ENCODE results near the gene ELOVL5.

The ELOVL5 gene

DNA sequence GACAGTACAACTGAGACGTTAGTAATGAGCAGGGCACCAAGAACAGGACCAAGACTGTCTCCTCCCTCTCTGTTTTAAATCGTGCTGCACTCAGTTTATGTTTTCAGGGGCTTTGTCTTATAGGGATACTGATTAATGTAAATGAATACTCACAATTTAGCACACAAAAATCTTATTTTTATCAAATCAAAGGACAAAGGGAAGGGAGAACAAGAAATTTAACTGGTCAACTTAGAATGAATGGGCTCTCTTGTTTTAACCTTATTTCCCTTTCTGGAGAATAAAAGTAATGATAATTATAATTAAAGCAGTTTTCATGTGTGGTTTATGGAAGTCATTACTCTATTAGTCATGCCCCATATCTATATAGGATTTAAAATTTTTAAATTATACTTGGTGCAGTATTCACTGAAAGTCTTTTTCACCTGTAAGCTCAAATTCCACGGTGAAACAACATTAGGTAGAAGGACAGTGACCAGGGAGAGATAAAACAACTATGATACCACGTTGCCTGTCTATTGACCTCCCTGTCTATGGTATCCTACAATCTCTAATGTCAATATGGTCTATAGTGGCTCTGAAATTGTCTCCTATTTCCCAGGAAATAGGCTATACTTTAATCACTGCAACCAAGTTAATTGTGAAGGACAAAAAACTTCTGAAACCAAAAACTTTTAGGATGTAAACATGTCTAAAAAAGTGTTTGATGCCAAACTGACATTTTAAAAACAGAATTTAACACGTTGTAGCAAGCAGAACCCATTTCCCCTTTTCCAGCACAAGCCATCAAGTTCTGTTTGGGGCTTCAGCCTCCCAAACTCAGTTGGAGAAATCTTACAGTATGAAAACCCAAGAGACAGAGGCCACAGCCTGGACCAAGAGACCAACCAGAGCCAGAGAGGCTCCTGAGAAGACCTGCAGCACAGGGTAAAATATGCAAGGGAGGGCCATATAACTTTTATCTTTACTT lies 15.0 kb downstream of the ELOVL5 start:
- TF ChIP-seq, protein P1, sequence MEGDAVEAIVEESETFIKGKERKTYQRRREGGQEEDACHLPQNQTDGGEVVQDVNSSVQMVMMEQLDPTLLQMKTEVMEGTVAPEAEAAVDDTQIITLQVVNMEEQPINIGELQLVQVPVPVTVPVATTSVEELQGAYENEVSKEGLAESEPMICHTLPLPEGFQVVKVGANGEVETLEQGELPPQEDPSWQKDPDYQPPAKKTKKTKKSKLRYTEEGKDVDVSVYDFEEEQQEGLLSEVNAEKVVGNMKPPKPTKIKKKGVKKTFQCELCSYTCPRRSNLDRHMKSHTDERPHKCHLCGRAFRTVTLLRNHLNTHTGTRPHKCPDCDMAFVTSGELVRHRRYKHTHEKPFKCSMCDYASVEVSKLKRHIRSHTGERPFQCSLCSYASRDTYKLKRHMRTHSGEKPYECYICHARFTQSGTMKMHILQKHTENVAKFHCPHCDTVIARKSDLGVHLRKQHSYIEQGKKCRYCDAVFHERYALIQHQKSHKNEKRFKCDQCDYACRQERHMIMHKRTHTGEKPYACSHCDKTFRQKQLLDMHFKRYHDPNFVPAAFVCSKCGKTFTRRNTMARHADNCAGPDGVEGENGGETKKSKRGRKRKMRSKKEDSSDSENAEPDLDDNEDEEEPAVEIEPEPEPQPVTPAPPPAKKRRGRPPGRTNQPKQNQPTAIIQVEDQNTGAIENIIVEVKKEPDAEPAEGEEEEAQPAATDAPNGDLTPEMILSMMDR (conservative IDR thresholded peaks at IDR 0.05; ENCODE audit: low read depth, low read length): no peak
- Histone ChIP-seq H3K4me2 (no peak overlapping the region), H3K9ac (no peak overlapping the region), H3K4me1 (ENCODE audit: low read depth, poor library complexity, severe bottlenecking) (peaks cover 6% of the 10 kb centered on the region), H3K79me2 (ENCODE audit: insufficient read depth, low read depth) (peaks cover 78% of the 10 kb centered on the region), H3K4me3 (IDR thresholded peaks at IDR 0.05; ENCODE audit: insufficient read depth, low read depth, low read length) (no peak overlapping the region), H3K36me3 (ENCODE audit: insufficient read depth) (no peaks in the 10 kb centered on the region), H3K27ac (no peak overlapping the region), H3K27me3 (ENCODE audit: insufficient read depth, low read depth) (no peaks in the 10 kb centered on the region), H2AFZ (ENCODE audit: low read depth) (no peak overlapping the region), H4K20me1 (ENCODE audit: insufficient read depth) (peaks cover 6% of the 10 kb centered on the region; the same call in 1 of the 2 replicates)

DNA sequence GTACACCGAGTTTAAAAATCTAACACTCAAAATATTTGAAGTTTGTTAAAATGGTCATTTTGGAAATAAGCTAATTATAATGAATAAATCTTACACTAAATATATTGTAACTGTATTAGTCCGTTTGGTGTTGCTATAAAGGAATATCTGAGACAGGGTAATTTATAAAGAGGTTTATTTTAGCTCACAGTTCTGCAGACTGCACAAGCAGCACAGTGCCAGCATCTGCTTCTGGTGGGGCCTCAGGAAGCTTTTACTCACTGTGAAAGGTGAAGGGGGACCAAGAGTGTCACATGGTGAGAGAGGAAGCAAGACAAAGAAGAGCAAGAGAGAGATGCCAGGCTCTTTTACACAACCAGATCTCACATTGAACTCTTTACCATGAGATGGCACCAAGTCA lies 17.1 kb downstream of the ELOVL5 start:
- Histone ChIP-seq H3K27me3 (ENCODE audit: insufficient read depth, low read depth) (no peaks in the 10 kb centered on the region), H3K4me2 (no peak overlapping the region), H3K27ac (no peak overlapping the region), H3K9ac (no peak overlapping the region), H3K4me1 (ENCODE audit: low read depth, poor library complexity, severe bottlenecking) (peaks cover 1% of the 10 kb centered on the region), H3K4me3 (IDR thresholded peaks at IDR 0.05; ENCODE audit: insufficient read depth, low read depth, low read length) (no peak overlapping the region), H3K79me2 (ENCODE audit: insufficient read depth, low read depth) (peaks cover 73% of the 10 kb centered on the region), H2AFZ (ENCODE audit: low read depth) (no peak overlapping the region), H3K36me3 (ENCODE audit: insufficient read depth) (no peaks in the 10 kb centered on the region), H4K20me1 (ENCODE audit: insufficient read depth) (peaks cover 6% of the 10 kb centered on the region; the same call in 1 of the 2 replicates)
- TF ChIP-seq, protein P1 (conservative IDR thresholded peaks at IDR 0.05; ENCODE audit: low read depth, low read length): no peak

DNA sequence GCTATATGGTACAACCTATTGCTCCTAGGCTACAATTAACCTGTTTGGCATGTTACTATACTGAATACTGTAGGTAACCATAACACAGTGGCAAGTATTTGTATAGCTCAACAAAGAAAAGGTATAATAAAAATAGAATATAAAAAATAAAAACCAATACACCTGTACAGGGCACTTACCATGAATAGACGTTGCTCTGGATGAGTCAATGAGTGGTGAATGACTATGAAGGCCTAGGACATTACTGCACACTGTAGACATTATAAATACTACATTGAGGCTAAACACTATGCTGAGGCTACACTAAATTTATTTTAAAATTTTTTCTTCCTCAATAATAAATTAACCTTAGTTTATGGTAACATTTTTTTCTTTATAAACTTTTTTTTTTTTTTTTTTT lies 18.6 kb downstream of the ELOVL5 start:
- Histone ChIP-seq H3K9ac (no peak overlapping the region), H2AFZ (ENCODE audit: low read depth) (no peak overlapping the region), H3K4me2 (no peak overlapping the region), H3K4me3 (IDR thresholded peaks at IDR 0.05; ENCODE audit: insufficient read depth, low read depth, low read length) (no peak overlapping the region), H3K27ac (no peak overlapping the region), H3K36me3 (ENCODE audit: insufficient read depth) (no peaks in the 10 kb centered on the region), H3K4me1 (ENCODE audit: low read depth, poor library complexity, severe bottlenecking) (no peaks in the 10 kb centered on the region), H4K20me1 (ENCODE audit: insufficient read depth) (peaks cover 6% of the 10 kb centered on the region; the same call in 1 of the 2 replicates), H3K79me2 (ENCODE audit: insufficient read depth, low read depth) (peaks cover 66% of the 10 kb centered on the region), H3K27me3 (ENCODE audit: insufficient read depth, low read depth) (no peaks in the 10 kb centered on the region)
- TF ChIP-seq, protein P1 (conservative IDR thresholded peaks at IDR 0.05; ENCODE audit: low read depth, low read length): no peak

DNA sequence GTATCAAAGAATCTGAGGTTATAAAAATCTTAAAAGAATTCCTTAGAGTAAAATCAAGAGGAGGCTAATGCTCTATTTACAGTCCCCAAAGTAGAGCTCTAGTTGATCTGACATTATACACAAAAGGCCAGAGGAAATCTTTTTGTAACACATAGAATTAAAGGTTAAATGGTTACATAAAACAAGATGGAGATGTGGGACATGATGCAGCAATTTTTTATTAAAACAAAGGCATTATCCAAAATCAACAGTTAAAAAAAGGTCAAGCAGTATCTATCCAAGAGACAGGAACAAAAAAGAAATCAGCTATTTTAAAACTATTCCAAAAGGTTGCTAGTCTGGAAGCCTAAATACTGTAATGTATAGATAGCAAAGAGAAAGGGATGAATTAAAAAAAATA lies 20.4 kb downstream of the ELOVL5 start:
- Histone ChIP-seq H3K79me2 (ENCODE audit: insufficient read depth, low read depth) (peaks cover 66% of the 10 kb centered on the region), H4K20me1 (ENCODE audit: insufficient read depth) (peaks cover 6% of the 10 kb centered on the region; the same call in 1 of the 2 replicates), H3K4me2 (no peak overlapping the region), H3K36me3 (ENCODE audit: insufficient read depth) (no peaks in the 10 kb centered on the region), H3K27ac (no peak overlapping the region), H3K9ac (no peak overlapping the region), H3K4me3 (IDR thresholded peaks at IDR 0.05; ENCODE audit: insufficient read depth, low read depth, low read length) (no peak overlapping the region), H2AFZ (ENCODE audit: low read depth) (no peak overlapping the region), H3K27me3 (ENCODE audit: insufficient read depth, low read depth) (no peaks in the 10 kb centered on the region), H3K4me1 (ENCODE audit: low read depth, poor library complexity, severe bottlenecking) (no peaks in the 10 kb centered on the region)
- TF ChIP-seq, protein P1 (conservative IDR thresholded peaks at IDR 0.05; ENCODE audit: low read depth, low read length): no peak

Measured in KMS-11 (cell line).